Stimulated activated CD8-positive, alpha-beta memory T cell treated with anti-CD3 and anti-CD28 coated beads, Interleukin-7, amount 100 ng/mL, for 1 hour (primary cell): Measurements from ENCODE around the gene AGBL4.

ENCODE experiments used
- DNase-seq, 2 donors: peaks; one replicate each; pipeline ENCODE4 v3.0.0-alpha.2; 2020; ENCODE audit warnings: low read depth in 2 of 2

The AGBL4 gene

DNA sequence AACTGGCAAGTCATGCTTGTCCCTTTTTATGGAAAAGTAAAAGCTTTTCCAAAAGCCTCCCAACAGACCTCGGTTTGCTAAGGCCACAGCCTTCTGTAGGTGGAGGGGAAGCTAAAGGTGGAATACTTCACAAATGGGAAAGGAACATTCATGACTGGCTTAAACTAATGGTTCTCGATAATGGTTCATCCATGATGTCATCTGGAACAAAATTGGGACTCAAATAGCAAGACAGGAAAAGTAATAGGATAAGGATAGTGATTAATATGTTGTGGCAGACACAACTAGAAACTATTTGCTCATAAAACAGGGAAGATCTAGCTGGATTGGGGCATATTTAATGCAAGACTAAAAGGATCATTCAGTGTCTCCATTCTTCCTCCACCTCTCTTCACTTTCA lies 1535.0 kb downstream of the AGBL4 start:
- no peak for DNase-seq
